ENCODE measurements around the gene NF1. TPM values are rescaled to one million over a fixed set of nuclear protein-coding genes. Genes with fewer than 3 reads are reported as not detected.

The NF1 gene
- total and polyA plus RNA-seq, 2 experiments from 2014 or later, result 8.4 to 45.9 TPM

GRCh38 chr17:31074772-31075555 lies 19.8 kb upstream of the NF1 start:
- peaks cover 17% of the 10 kb centered on the region for H3K4me1 ChIP-seq (ENCODE audit: insufficient read depth)
- TF ChIP-seq EZH2 (IDR thresholded peaks at IDR 0.05; ENCODE audit: borderline replicate concordance) (no peak), CTCF (IDR thresholded peaks at IDR 0.05; ENCODE audit: poor library complexity) (no peak), EZH2phosphoT487 (IDR thresholded peaks at IDR 0.05; ENCODE audit: low read depth, severe bottlenecking, unreplicated experiment) (no peak)
- H3K9me3 ChIP-seq (ENCODE audit: low read depth), result no peaks in the 10 kb centered on the region
- H3K36me3 ChIP-seq (replicated peaks; ENCODE audit: insufficient read depth, low read depth), result no peaks in the 10 kb centered on the region
- WGBS (ENCODE audit: low lambda C conversion rate, missing lambda C conversion rate), result 32% methylated on average over 4 of the region's 4 CpGs
- no peak overlapping the region for H3K4me2 ChIP-seq
- H3K27ac ChIP-seq, result no peak overlapping the region
- H3K9me2 ChIP-seq (replicated peaks; ENCODE audit: insufficient read depth), result no peaks in the 10 kb centered on the region
- DNase-seq (ENCODE audit: low spot score), result no peak
- no peaks in the 10 kb centered on the region for H3K27me3 ChIP-seq
- H3K4me3 ChIP-seq, result no peak overlapping the region
- no peaks in the 10 kb centered on the region for H3K79me2 ChIP-seq
- no peaks in the 10 kb centered on the region for H4K20me1 ChIP-seq (ENCODE audit: insufficient read depth, poor library complexity, severe bottlenecking)
- H2AFZ ChIP-seq, result no peak overlapping the region

- no peak for DNase-seq (ENCODE audit: low spot score)
- H2AFZ ChIP-seq, result no peak overlapping the region
- no peaks in the 10 kb centered on the region for H3K79me2 ChIP-seq
- WGBS (ENCODE audit: low lambda C conversion rate, missing lambda C conversion rate), result 84% methylated on average over 4 of the region's 4 CpGs
- no peaks in the 10 kb centered on the region for H3K9me2 ChIP-seq (replicated peaks; ENCODE audit: insufficient read depth)
- no peaks in the 10 kb centered on the region for H3K9me3 ChIP-seq (ENCODE audit: low read depth)
- H3K4me3 ChIP-seq, result no peak overlapping the region
- H3K36me3 ChIP-seq (replicated peaks; ENCODE audit: insufficient read depth, low read depth), result no peaks in the 10 kb centered on the region
- no peak for TF ChIP-seq EZH2phosphoT487 (IDR thresholded peaks at IDR 0.05; ENCODE audit: low read depth, severe bottlenecking, unreplicated experiment)
- TF ChIP-seq EZH2 (IDR thresholded peaks at IDR 0.05; ENCODE audit: borderline replicate concordance), result no peak
- TF ChIP-seq CTCF (IDR thresholded peaks at IDR 0.05; ENCODE audit: poor library complexity), result no peak
- H3K4me1 ChIP-seq (ENCODE audit: insufficient read depth), result no peaks in the 10 kb centered on the region
- no peaks in the 10 kb centered on the region for H3K27me3 ChIP-seq
- H4K20me1 ChIP-seq (ENCODE audit: insufficient read depth, poor library complexity, severe bottlenecking), result no peaks in the 10 kb centered on the region
- H3K4me2 ChIP-seq, result no peak overlapping the region
- H3K27ac ChIP-seq, result no peak overlapping the region
Observed at GRCh38 chr17:31078290-31078689, 16.5 kb upstream of the NF1 start.

- no peak for DNase-seq (ENCODE audit: low spot score)
- TF ChIP-seq EZH2phosphoT487 (IDR thresholded peaks at IDR 0.05; ENCODE audit: low read depth, severe bottlenecking, unreplicated experiment), result no peak
- H3K9me2 ChIP-seq (replicated peaks; ENCODE audit: insufficient read depth), result no peaks in the 10 kb centered on the region
- H3K4me1 ChIP-seq (ENCODE audit: insufficient read depth), result no peaks in the 10 kb centered on the region
- H3K79me2 ChIP-seq, result no peaks in the 10 kb centered on the region
- no peak overlapping the region for H2AFZ ChIP-seq
- no peaks in the 10 kb centered on the region for H3K27me3 ChIP-seq
- no peaks in the 10 kb centered on the region for H3K9me3 ChIP-seq (ENCODE audit: low read depth)
- no peak overlapping the region for H3K4me3 ChIP-seq
- no peaks in the 10 kb centered on the region for H3K36me3 ChIP-seq (replicated peaks; ENCODE audit: insufficient read depth, low read depth)
- no peak overlapping the region for H3K4me2 ChIP-seq
- H3K27ac ChIP-seq, result no peak overlapping the region
- no peaks in the 10 kb centered on the region for H4K20me1 ChIP-seq (ENCODE audit: insufficient read depth, poor library complexity, severe bottlenecking)
- 43% methylated on average over 1 of the region's 1 CpG for WGBS (ENCODE audit: low lambda C conversion rate, missing lambda C conversion rate)
Observed at GRCh38 chr17:31079731-31080130, 15.0 kb upstream of the NF1 start.

- TF ChIP-seq EZH2phosphoT487 (IDR thresholded peaks at IDR 0.05; ENCODE audit: low read depth, severe bottlenecking, unreplicated experiment) (no peak), CTCF (IDR thresholded peaks at IDR 0.05; ENCODE audit: poor library complexity) (no peak), EZH2 (IDR thresholded peaks at IDR 0.05; ENCODE audit: borderline replicate concordance) (no peak)
- Histone ChIP-seq H3K9me3 (ENCODE audit: low read depth) (no peaks in the 10 kb centered on the region), H2AFZ (no peak overlapping the region), H3K79me2 (no peaks in the 10 kb centered on the region), H3K9me2 (replicated peaks; ENCODE audit: insufficient read depth) (no peaks in the 10 kb centered on the region), H3K36me3 (replicated peaks; ENCODE audit: insufficient read depth, low read depth) (no peaks in the 10 kb centered on the region), H3K27ac (no peak overlapping the region), H3K4me2 (no peak overlapping the region), H3K4me1 (ENCODE audit: insufficient read depth) (no peaks in the 10 kb centered on the region), H4K20me1 (ENCODE audit: insufficient read depth, poor library complexity, severe bottlenecking) (no peaks in the 10 kb centered on the region), H3K4me3 (no peak overlapping the region), H3K27me3 (no peaks in the 10 kb centered on the region)
- 56% methylated on average over 2 of the region's 2 CpGs for WGBS (ENCODE audit: low lambda C conversion rate, missing lambda C conversion rate)
- DNase-seq (ENCODE audit: low spot score), result peak; percentile 51
Observed at GRCh38 chr17:31085563-31085962, 9.2 kb upstream of the NF1 start.
